EH (cell line): ENCODE data around the gene FOXO3.

Experiments used
- DNase-seq: peaks from one replicate; pipeline ENCODE4 v3.0.0-alpha.2; 2015; ENCODE audit warnings: low read depth

Gene FOXO3

DNA sequence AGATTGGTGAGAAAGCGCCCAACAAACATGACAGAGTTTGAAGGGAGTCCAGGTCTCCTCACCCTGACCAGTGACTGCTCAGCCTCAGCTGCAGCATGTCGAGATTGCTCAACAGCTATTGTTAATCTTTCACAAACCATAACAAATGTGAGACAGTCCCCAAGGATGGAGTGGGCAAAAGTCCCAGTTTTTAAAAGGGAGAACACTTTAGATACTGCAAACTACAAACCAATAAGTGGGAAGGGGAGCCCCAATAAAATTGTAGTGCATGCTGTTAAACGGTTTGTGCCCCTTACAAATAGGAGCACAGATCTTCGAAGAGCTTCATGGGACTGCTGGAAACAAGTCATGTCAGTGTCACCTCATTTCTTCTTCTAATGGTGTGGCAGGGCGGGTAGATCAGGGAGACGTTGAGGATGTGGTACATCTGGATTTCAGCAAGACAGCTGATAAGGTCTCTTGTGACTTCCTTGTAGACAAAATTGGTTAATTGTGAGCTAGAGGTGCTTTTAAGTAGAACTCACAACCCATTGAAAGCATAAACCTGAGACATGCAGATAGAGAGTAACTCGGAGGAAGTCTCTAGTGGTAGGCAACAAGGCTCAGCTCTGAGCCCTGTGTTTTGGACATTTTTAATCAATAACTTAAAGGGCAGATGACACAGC lies 153.5 kb downstream of the FOXO3 start:
- peak; percentile 60 for DNase-seq

DNA sequence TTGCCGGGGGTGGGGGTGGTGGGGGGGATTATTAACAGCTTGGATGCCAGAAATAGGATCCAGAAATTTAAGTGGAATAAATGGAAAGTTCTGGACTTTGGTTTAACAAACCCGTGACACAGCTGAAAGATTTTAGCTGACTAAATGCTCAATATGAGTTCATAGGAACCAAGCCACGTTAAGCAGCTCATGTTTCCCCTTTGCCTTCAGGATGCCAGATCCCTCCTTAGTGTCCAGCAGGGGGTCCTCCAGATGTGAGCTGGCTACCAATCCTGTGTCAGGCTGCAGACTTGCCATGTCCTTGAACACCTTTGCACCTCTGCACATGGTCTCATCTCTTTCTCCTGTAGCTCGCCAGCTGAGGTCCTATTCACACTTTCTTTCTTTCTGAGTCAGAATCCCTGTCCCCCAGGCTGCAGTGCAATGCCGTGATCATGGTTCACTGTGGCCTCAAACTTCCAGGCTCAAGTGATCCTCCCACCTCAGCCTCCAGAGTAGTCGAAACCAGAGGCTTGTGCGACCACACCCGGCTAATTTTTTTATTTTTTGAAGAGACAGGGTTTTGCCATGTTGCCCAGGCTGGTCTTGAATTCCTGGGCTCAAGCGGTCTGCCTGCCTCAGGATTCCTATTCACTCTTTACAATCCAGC lies 154.2 kb downstream of the FOXO3 start:
- peak; percentile 13 for DNase-seq

- DNase-seq: no peak
Observed at GRCh38 chr6:108715832-108716231, 155.1 kb downstream of the FOXO3 start.

GRCh38 chr6:108716801-108717791 lies 156.4 kb downstream of the FOXO3 start:
- no peak for DNase-seq

DNA sequence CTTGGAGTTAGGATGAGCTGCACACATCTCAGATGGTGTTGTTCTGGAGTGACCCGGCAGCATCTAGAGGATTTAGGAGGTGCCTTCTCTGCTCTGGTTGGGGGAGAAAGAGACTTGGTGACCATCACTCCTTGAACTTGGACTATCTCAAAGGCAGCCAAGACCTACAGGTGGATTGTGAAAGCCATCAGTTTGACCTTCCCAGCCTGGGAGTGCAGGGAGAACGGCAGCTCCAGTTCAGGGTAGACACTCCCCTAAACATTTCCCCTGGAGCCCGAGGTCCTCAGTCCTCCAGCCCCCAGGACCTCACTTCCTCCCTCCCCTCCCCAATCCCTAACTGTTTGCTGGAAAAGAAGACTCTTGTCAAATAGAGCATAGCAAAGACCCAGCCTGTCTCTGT lies 158.8 kb downstream of the FOXO3 start:
- no peak for DNase-seq

DNA sequence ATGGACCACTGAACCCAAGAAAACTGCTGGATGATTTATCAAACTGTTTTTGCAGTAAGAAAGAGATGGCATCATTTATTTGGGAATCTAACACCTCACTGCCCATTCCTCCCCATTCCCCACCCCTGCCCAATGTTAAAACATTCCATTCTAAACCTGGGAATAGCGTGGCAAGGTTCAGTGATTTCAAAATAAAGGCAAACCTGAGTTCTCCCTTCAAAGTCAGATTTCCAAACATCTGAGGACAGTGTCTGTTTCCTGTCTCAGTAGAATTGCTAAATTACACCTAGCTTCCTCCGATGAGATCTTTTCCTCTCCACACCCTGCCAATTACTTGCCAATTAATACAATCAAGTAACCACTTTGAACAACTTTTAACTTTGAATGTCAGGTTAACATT lies 160.1 kb downstream of the FOXO3 start:
- DNase-seq: no peak

DNA sequence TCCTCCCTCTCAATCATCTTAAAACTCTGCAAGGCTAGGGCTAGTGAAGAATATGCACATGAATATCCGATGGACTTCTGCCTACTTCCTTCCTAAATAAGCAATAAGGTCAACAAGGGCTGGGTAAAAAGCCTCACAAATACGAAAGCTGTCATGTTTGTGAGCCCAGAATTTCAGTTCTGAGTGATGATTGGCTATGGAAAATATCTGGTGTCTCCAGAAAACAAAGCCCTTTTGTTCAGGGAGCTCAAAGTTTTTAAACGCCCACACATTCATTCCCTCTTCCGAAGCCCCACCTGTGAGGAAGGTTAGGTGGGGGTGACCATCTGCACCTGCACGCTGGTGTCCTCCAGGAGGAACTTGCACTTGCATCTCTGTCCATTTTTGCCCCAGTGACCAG lies 160.6 kb downstream of the FOXO3 start:
- no peak for DNase-seq

DNA sequence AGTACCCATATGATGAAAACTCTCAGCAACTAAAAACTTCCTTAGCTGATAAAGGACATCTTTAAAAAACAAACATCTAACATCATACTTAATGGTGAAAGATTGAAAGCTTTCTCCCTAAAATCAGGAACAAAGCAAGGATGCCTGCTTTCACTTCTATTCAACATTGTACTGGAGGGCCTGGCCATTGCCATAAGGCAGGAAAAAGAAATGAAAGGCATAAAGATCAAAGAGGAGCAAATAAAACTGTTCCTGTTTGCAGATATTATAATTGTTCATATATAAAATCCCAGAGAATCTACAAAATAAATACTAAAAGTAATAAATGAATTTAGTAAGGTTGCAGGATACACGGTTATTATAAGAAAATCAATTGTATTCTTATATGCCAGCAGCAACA lies 162.9 kb downstream of the FOXO3 start:
- DNase-seq: no peak

- no peak for DNase-seq
Observed at GRCh38 chr6:108726726-108727339, 166.1 kb downstream of the FOXO3 start.

- DNase-seq: no peak
Observed at GRCh38 chr6:108727966-108728730, 167.4 kb downstream of the FOXO3 start.

- DNase-seq: no peak
Observed at GRCh38 chr6:108728826-108729225, 168.1 kb downstream of the FOXO3 start.

DNA sequence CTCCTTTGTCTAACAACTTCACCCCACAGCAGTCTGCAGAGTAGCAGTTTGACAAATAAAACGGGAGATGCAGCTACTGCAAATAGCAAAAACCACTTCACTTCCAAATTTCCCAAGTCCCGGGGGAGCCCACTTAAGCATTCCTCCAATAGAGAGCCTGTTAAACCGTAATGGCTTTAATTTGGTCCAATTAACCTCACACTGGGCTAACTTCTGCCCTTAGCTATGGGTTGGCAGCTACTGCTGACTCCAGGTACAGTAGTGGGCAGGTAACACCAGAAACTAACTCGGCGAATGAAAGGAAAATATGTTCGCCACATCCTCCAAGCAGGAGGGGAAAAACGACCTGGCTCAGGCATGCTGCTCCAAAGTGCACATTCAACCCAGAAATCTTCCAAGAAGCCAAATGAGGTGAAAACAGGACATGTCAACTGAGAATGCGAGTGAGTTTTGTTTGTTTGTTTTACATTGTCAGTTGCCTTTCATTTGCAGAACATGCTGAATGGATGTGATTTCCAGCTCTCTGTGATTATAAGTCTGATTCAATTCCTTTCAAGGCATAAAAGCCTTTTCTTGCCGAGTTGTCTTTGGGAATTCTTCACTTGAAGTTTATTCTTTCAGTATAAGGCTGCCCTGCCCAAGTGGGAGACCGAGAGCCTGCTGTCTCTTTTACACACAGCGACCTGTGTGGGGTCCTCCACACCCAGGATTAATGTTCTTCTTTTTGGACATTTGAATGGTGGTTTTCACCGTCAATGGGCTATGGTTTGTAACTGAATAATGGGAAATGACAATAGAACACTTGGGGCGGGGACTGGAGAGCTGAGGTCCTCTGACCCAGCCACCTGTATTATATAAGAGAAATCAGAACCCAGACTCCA lies 170.2 kb downstream of the FOXO3 start:
- no peak for DNase-seq

DNA sequence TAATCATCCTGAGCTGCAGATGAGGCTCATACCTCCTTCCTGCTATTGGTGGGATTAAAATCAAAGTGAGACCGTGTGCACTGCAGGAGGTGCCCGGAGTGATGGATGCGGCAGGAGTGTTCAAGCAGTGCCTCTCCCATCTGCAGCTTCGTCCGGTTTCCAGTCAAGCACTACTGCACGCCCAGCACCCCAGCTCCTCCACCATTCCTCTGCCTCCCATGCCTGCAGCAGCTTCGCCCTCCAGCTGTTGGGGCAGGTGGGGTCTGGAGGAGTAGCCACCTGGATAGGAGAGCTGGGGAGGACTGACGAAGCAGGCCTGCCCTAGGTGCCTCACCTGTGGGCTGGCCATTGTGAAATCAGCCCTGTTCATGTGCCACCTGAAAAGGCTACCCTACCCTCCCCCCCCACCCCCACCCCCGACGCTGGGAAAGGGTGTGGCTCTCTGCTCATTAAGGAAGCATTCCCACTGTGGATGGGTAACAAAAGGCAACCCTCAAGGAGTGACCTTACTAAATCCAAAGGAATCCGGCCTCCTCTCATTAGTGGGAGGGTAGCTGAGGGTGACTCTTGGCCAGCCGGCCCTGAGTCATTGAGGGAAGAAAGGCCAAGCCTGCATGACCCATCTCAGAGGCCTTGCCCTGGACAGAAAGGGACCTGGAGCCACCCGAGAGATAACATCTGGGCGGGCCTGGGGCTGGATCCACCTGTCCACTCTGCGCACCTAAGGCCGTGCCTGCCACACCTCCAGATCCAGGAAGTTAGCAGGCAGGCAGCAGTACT lies 171.6 kb downstream of the FOXO3 start:
- peak; percentile 76 for DNase-seq

- no peak for DNase-seq
Observed at GRCh38 chr6:108733051-108733450, 172.3 kb downstream of the FOXO3 start.

DNA sequence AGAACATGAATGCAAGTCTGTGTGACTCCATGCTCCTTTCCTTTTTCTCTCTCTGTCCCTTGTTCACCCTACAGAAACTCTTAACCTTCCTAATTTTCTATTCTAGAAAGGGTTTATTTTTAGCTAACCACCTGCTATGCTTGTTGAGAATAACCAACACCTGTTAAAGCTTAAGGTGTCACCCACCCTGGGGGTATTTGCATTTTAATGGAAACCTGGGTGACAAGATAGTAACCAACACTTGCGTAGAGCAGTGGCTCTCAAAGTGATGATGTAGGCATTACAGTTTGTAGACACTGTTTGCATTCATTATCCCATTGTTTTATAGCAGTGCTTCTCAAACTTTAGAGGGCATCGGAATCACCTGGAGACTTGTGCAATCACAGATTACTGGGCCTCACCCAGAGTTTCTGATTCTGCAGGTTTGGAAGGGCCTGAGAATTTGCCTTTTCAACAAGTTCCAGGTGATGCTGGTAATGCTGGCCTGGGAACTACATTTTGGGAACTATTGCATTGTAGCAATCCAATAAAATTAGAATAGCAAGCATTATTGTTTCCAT lies 173.1 kb downstream of the FOXO3 start:
- DNase-seq: no peak
